Activated T-cell treated with anti-CD3 and anti-CD28 coated beads for 48 hours (primary cell): ENCODE measurements around the gene MRPL34.
"Not testable (repeated sequence)": the region's sequence is repeated elsewhere in the genome, so short reads cannot be mapped to it uniquely, and the experiment has no call there.

Experiments
- DNase-seq: peaks from one replicate; pipeline ENCODE4 v3.0.0-alpha.2; 2020; ENCODE audit warnings: low read depth

The MRPL34 gene

DNA sequence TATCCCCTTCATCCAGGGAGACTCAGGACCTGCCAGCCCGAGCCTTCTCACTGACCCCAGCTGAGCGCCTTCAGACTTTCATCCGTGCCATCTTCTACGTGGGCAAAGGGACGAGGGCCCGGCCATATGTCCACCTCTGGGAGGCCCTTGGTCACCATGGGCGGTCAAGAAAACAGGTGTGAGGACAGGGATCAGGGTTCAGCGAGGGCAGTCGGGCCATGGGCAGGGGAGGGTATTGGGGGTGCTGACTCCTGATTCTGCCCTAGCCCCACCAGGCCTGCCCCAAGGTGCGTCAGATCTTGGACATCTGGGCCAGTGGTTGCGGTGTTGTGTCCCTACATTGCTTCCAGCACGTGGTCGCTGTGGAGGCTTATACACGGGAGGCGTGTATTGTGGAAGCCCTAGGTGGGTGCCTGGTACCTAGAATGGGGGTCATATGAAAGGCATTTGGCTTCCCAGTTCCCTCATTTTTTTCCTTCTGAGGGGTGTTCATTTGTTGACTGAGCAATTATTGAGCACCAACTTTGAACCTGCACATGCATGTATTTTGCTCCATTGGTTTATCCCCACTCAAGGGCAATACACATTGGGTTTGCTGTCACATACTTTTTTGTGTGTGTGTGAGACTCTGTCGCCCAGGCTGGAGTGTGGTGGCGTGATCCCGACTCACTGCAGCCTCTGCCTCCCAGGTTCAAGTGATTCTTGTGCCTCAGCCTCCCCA, 20.1 kb upstream of the MRPL34 start:
- DNase-seq: no peak

DNA sequence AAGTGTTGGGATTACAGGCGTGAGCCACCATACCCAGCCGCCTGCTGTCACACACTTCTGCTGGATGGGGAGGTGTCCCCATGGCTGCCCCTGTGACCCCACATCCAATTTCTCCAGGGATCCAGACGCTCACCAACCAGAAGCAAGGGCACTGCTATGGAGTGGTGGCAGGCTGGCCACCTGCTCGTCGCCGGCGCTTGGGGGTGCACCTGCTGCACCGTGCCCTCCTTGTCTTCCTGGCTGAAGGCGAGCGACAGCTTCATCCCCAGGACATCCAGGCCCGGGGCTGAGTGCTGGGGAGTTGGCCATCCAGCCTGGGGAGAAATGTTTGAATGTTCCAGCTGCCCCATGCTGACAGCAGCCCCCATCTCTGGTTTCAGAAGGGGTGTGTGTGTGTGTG, 19.4 kb upstream of the MRPL34 start:
- DNase-seq: no peak

- DNase-seq: no peak
These were observed 18.9 kb upstream of the MRPL34 start for GRCh38 chr19:17286752-17287151.

DNA sequence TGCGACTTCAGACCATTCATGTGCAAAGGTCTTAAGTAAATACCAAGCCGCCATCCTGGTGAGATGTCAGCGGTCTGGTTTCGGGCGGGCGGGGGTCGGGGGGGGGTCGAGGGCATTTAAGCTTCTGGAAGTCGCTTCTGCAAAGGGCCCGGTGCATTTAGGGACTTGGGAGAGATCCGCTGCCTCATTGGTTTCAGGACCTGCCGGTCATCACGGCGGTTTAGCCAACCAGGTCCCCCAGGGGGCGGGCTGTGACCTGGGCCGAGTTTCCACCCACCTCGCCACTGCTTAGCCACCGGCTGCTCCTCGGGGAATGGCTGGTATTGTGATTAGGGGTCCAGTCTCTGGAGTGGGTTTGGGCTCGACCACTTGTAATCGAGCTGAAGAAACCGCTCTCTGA, 16.2 kb upstream of the MRPL34 start:
- DNase-seq: peak; percentile 68

DNA sequence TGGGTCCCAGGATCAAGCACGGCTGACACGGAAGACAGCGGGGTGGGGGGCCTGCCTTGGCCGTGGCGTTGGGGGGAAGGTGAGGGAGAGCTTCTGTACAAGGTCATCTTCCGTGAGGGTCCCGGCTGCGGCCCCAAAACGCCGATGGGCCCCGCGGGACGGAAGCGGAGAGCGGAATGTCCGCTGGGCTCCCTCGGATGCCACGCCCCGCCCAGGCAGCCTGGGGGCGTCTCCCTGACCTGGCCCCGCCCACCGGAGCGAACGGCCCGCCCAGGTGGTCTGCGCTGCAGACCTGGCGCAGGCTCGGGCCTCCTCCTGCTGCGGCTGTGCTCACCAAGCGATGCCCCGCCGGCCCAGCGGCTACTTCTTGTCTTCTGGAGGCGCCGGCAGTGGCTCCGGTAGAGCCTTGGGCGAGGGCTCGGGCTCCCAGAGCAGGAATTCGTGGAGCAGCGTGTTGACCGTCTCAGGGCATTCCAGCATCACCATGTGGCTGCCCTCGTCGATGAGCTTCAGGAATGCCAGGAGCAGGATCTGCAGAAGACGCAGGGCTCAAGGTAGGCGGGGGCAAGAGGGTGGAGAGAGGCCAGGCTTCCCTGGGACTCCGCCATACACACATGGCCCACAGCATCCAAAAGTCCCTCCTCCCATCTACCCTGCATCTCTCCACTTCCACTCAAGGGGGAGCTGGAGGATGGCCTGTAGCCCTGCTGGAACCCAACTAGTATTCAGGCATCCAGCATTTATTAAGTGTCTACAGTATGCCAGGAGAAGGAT, 13.2 kb upstream of the MRPL34 start:
- peak; percentile 83 for DNase-seq

DNA sequence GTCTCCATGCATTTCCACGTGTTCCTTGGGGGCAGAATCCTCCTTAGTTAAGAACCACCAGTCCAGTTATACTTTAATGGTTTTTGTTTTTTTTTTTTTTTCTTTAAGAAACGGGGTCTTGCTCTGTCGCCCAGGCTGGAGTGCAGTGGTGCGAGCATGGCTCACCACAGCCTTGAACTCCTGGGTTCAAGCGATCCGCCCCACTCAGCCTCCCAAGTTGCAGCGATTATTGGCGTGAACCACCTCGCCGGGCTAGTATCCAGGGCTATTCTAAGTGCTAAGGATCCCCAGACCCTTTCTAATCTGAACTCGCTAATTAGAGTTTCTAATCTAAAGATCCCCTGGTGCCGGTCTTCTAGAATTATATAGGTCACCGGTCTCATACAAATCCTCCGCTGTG, 12.1 kb upstream of the MRPL34 start:
- no peak for DNase-seq

DNA sequence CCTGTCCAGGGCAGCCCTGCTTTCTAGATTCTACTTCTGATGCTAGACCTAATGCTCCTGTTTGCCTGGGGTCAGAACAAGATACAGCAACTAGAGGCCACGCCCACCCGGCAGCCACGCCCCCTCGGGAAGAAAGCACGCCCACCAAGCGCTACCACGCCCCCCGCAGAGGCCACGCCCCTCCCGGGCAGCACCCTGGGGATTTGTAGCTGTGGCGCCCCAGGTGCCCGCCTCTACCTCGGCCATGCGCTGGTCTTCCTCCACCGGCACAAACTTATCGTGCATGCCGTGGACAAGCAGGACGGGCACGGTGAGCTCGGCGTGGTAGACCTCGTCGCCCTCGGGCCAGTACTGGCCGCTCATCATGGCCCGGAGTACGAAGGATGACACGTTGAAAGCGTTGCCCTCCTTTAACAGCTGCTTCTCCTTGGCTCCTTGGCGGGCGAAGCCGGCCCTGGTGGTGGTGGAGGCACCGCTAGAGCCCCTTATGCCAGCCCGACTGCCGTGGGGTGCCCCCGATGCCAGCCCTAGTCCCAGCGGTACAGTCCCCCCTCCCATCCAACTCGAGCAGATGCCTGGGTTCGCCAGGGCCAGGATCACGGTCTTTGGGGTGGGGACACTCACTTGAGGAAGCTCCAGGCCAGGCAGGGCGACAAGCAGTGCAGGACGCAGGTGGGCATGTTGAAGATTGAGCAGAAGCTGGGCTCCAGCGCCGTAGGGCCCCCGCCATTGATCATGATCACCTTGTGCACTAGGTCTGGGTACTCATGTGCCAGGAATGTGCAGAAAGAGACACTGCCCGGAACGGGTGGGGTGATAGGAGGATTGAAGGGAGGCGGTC, 11.4 kb upstream of the MRPL34 start:
- DNase-seq: peak; percentile 66

GRCh38 chr19:17295551-17295950, 10.1 kb upstream of the MRPL34 start:
- DNase-seq: not testable (repeated sequence)

GRCh38 chr19:17296273-17296672, 9.4 kb upstream of the MRPL34 start:
- no peak for DNase-seq

GRCh38 chr19:17296976-17297375, 8.7 kb upstream of the MRPL34 start:
- no peak for DNase-seq

GRCh38 chr19:17300992-17301619, 4.6 kb upstream of the MRPL34 start:
- no peak for DNase-seq

- no peak for DNase-seq
These were observed 3.1 kb upstream of the MRPL34 start for GRCh38 chr19:17302391-17303166.

- peak; percentile 92 for DNase-seq
These were observed 2.3 kb upstream of the MRPL34 start, which contains the start of gene ABHD8 for GRCh38 chr19:17303167-17303939. ABHD8 (minus strand) TSS chr19:17303425; CDS start chr19:17301616, 1,809 bp downstream.

DNA sequence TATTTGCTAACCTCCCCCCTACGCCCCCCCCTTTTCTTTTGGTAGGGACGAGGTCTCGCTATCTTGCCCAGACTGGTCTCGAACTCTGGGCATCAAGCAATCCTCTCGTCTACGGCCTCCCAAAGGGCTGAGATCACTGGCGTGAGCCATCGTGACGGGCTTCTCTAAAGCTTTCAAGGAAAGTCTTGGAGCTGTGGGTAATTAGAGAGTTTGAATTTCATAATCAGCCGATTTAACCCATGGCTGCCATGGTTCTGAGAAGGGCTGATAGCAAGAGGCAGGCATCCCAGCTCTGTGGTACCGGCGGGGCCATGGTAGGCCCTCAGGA, 1.8 kb upstream of the MRPL34 start:
- no peak for DNase-seq

DNA sequence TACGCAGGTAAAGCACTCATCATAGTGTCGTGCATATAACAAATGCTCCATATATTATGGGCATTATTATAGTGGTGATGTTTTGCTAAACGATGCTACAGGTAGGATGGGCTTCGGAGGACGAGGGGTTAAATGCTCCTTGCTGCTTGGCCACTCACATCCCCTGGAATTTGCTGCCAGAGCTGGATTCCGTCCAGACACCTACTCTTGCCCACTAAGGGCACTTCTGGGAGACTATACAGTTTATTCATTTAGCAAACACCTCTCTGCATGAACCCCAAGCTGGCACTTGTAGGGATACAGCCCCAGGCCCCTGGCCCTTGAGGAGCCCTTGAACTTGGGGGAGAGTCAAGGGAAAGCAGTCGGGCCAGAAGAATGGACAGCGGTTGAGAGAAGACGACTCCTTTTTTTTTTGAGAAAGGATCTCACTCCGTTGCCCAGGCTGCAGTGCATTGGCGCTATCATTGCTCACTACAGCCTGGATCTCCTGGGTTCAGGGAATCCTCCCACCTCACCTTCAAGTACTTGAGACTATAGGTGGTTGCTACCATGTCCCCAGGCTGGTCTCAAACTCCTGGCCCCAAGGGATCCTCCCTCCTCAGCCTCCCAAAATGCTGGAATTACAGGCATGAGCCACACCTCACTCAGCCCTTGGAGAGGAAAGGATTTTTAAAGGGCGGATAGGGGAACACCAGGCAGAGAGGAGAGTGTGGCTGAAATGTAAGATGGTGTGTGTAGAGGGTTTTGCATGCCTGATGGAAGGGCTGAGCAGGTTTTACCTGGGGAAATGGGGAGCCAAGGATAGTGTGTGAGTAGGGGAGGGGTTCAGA, 1.1 kb upstream of the MRPL34 start:
- no peak for DNase-seq

DNA sequence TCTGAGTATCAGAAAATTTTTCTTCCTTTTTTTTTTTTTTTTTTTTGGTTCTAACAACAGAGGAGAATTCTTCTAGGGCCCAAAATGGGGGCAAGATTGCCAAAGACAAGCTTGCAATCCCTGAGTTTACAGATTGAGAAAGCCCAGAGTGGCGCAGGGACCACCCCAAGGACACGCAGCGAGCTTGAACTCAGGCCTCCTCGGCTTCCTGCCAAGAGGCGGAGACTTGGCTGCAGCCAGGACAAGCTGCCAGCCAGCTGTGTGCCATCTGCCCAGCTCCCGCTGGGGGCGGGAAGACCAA, 506 bp upstream of the MRPL34 start:
- no peak for DNase-seq

- no peak for DNase-seq
These were observed 628 bp downstream of the MRPL34 start for GRCh38 chr19:17306285-17306714.

GRCh38 chr19:17307876-17308377, 2.3 kb downstream of the MRPL34 start:
- no peak for DNase-seq

GRCh38 chr19:17309198-17309964, 3.7 kb downstream of the MRPL34 start, which contains the start of gene DDA1:
DDA1 (plus strand) TSS chr19:17309563; CDS start chr19:17309655, 92 bp downstream.
- peak; percentile 96 for DNase-seq
